Neural cell (in vitro differentiated cells): ENCODE results near the gene TSEN2.

ENCODE experiments used
- EP300 ChIP-seq: fragments of 450-650 bp; conservative IDR thresholded peaks from 2 replicates; pipeline ENCODE4 v1.6.1; 2014; ENCODE audit warnings: antibody characterized with exemption, mild to moderate bottlenecking, moderate library complexity; ENCODE audit not compliant: poor library complexity, severe bottlenecking
- MXI1 ChIP-seq: fragments of 450-650 bp; conservative IDR thresholded peaks from 2 replicates; pipeline ENCODE4 v1.6.1; 2014; ENCODE audit warnings: antibody characterized with exemption, mild to moderate bottlenecking; ENCODE audit not compliant: poor library complexity, severe bottlenecking
- POLR2AphosphoS5 ChIP-seq: IDR thresholded peaks from 2 replicates; pipeline ENCODE4 v1.6.1; 2012
- TAF1 ChIP-seq: IDR thresholded peaks from 2 replicates; pipeline ENCODE4 v1.6.1; 2012; ENCODE audit warnings: low read depth
- TF ChIP-seq, protein P1 (sequence below): fragments of 450-650 bp; IDR thresholded peaks from 2 replicates; pipeline ENCODE4 v1.5.1; 2014; ENCODE audit warnings: antibody characterized with exemption, mild to moderate bottlenecking, moderate library complexity; ENCODE audit not compliant: poor library complexity, severe bottlenecking
- TF ChIP-seq, protein P2 (sequence below): IDR thresholded peaks from 2 replicates; pipeline ENCODE4 v1.6.1; 2012; ENCODE audit warnings: borderline replicate concordance

DNA sequence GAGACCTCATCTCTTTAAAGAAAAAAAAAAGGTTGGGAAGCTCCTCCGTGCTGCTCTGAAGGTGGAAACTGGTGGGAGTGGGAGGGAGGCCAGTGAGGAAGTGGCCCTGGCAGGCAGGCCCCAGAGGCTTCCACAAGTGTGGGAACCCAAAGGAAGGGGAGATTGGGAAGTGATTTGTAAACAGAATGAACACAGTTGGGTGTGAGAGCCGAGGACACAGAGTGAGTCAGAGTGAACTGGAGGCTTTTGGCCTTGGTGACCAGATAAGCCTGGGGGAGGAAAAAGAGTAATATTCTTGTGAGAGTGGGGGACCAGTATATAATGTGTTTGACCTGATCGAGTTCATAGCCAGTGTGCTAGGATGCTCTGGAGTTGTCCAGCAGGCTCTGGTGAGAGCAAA is 95.6 kb downstream of the TSEN2 start:
- TF ChIP-seq, protein P1, sequence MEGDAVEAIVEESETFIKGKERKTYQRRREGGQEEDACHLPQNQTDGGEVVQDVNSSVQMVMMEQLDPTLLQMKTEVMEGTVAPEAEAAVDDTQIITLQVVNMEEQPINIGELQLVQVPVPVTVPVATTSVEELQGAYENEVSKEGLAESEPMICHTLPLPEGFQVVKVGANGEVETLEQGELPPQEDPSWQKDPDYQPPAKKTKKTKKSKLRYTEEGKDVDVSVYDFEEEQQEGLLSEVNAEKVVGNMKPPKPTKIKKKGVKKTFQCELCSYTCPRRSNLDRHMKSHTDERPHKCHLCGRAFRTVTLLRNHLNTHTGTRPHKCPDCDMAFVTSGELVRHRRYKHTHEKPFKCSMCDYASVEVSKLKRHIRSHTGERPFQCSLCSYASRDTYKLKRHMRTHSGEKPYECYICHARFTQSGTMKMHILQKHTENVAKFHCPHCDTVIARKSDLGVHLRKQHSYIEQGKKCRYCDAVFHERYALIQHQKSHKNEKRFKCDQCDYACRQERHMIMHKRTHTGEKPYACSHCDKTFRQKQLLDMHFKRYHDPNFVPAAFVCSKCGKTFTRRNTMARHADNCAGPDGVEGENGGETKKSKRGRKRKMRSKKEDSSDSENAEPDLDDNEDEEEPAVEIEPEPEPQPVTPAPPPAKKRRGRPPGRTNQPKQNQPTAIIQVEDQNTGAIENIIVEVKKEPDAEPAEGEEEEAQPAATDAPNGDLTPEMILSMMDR, result no peak
- no peak for TF ChIP-seq POLR2AphosphoS5
- TF ChIP-seq MXI1, result no peak
- TF ChIP-seq TAF1, result no peak
- no peak for TF ChIP-seq EP300
- TF ChIP-seq, protein P2, sequence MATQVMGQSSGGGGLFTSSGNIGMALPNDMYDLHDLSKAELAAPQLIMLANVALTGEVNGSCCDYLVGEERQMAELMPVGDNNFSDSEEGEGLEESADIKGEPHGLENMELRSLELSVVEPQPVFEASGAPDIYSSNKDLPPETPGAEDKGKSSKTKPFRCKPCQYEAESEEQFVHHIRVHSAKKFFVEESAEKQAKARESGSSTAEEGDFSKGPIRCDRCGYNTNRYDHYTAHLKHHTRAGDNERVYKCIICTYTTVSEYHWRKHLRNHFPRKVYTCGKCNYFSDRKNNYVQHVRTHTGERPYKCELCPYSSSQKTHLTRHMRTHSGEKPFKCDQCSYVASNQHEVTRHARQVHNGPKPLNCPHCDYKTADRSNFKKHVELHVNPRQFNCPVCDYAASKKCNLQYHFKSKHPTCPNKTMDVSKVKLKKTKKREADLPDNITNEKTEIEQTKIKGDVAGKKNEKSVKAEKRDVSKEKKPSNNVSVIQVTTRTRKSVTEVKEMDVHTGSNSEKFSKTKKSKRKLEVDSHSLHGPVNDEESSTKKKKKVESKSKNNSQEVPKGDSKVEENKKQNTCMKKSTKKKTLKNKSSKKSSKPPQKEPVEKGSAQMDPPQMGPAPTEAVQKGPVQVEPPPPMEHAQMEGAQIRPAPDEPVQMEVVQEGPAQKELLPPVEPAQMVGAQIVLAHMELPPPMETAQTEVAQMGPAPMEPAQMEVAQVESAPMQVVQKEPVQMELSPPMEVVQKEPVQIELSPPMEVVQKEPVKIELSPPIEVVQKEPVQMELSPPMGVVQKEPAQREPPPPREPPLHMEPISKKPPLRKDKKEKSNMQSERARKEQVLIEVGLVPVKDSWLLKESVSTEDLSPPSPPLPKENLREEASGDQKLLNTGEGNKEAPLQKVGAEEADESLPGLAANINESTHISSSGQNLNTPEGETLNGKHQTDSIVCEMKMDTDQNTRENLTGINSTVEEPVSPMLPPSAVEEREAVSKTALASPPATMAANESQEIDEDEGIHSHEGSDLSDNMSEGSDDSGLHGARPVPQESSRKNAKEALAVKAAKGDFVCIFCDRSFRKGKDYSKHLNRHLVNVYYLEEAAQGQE, result no peak
